Measurements from ENCODE around the gene SLC4A8.
A peak's percentile ranks its signal among the peaks of the same experiment; 100 is the strongest.
"Not testable (repeated sequence)": the region's sequence is repeated elsewhere in the genome, so short reads cannot be mapped to it uniquely, and the experiment has no call there.

Gene SLC4A8

DNA sequence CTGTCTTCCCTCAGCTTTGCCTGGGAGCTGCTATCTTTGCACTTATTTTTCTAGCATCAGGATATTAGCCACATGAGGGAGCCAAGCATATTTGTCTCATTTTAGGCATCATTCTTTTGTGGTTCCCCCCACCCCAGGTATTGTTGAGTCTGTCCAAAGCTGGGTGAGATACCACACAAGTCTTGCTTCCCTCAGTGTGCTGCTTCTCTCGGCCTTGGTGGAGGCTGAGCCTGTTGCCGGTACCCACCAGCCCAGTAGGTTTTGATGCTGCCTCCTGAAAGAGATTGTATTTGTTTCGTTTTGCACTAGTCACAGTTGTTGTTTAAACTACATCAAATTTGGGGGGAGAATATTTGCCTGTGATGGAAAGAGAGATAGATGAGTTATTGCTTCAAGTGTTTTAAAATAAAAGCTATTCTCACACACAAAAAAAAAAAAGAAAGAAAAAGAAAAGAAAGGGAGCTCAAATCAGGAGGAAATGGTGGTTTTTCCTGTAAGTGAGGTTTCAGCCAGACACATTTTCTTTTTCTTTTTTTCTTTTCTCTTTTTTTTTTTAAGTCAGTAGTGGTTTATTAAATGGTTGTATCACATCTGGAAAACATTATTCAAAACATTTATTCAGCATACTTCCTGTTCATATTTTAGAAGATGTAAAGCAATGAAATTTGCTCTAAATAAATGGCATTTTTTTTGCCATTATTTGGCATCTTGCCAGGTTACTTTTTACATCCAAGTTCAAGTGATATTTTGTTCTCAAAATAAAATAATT is 58.5 kb downstream of the SLC4A8 start:
- peak; percentile 33 for DNase-seq

GRCh38 chr12:51484119-51484518 is 59.5 kb downstream of the SLC4A8 start:
- DNase-seq, result no peak

GRCh38 chr12:51488281-51488680 is 63.6 kb downstream of the SLC4A8 start:
- no peak for DNase-seq

DNA sequence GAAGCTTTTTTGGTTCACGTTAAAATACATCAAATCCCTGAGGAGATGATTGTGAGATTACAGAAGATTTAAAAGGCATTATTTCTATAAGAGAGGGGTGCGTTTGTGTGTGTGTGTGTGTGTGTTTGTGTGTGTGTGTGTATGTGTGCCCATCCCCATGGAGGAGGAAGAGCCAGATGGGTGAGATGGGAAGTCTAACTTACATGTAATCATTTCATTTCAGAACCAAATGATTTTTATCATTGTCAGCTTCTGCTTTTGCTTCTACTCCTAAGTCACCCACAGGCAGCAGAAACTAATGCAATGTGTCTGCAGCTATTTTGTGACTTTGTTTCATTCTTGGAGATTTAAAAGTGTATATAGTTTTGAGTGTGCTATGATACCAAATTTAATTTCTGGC is 68.7 kb downstream of the SLC4A8 start:
- no peak for DNase-seq

- DNase-seq, result no peak
Observed at GRCh38 chr12:51496895-51497294, 72.3 kb downstream of the SLC4A8 start.

DNA sequence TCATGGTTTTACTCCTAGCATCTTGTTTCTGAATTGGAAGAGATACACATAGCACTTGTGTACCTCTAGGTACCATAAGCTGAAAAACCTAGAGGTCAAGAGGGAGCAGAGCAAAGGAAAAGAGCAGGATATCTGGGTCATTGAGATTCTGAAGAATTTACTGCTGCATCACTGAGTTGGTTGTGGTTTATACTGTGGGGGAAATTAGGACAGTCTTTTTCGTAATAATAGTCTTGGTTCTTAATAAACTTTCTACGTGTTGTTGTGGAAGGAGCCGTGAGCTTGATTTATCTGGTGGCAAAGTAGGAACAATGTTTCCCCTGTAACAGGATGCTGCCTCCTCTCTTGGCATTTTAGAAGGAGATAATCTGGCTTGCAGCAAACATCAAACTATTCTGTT is 80.2 kb downstream of the SLC4A8 start:
- no peak for DNase-seq

- no peak for DNase-seq
Observed at GRCh38 chr12:51505360-51506105, 80.9 kb downstream of the SLC4A8 start.

DNA sequence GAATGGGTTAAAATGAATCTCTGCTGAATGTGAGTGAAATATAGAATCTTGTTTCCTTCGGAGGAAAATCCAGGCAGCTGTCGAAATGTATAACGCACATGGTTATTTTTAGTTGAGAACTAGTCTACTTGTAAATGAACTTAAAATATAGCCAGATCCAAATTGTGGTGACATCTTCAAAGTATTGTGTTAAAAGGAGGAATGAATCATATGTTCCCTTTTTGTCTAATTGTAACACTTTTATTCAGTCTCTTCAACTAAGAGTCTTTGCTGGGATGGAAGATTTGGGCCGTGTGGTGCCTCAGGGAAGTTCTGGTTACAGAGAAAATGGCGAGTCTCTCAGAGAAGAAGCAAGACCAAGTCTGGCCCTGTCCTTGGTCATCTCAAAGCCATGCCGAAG is 82.5 kb downstream of the SLC4A8 start:
- DNase-seq, result no peak

DNA sequence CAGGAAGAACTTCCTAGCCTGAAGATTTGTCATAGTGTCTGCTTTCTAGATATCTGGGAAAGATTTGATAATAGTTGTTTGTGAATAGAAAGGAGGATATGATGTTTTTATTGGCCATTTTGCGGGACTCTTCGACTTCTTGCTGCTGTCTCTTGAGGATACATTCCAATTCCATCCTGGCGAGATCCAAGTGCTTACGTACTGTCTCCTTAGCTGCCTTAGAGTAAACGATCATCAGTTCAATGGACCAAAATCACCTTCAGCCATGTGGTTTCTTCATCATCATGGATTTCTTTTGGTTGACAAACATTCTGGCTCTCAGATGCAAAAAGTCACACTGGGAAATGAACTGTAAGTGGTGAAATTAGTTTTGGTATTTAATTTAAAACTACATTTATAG is 83.7 kb downstream of the SLC4A8 start:
- DNase-seq, result no peak

GRCh38 chr12:51511546-51512260 is 87.1 kb downstream of the SLC4A8 start:
- no peak for DNase-seq

DNA sequence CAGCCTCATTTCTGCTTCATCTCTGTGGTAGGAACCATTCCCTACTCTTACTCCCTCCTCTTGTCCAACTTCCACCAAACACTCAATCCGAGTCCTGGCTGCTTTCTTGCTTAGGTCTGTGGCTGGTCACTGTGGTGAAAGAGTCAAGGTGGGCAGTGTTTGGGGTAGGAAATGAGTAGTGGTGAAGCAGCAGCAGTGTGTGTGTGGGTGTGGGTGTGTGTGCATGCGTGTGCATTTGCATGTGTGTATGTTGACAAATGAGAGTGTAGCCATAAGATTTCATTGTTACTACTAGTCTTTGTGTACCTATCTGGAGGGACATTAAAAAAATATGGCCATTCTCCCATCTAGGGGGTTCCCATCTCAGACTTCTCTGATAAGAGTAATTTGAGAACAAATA is 87.8 kb downstream of the SLC4A8 start:
- DNase-seq, result no peak

DNA sequence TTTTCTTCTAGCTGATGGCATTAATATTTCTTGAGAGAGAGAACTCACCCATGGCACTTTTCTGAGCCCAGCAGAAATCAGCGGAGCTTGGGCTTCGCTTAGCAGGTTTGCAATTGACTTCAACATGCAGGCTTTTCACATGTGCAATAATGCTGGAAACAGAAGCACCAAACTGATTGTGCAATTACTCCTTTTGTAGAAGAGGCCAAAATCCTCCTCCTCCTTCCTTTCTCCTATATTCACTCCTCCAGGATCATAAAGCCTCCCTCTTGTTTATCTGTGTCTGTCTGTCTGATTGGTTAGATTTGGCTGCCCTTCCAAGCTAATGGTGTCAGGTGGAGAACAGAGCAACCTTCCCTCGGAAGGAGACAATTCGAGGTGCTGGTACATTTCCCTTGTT is 90.4 kb downstream of the SLC4A8 start:
- not testable (repeated sequence) for DNase-seq

- DNase-seq, result no peak
Observed at GRCh38 chr12:51517316-51517715, 92.7 kb downstream of the SLC4A8 start.

GRCh38 chr12:51517800-51518199 is 93.2 kb downstream of the SLC4A8 start:
- no peak for DNase-seq

GRCh38 chr12:51519755-51520154 is 95.1 kb downstream of the SLC4A8 start:
- DNase-seq, result no peak

DNA sequence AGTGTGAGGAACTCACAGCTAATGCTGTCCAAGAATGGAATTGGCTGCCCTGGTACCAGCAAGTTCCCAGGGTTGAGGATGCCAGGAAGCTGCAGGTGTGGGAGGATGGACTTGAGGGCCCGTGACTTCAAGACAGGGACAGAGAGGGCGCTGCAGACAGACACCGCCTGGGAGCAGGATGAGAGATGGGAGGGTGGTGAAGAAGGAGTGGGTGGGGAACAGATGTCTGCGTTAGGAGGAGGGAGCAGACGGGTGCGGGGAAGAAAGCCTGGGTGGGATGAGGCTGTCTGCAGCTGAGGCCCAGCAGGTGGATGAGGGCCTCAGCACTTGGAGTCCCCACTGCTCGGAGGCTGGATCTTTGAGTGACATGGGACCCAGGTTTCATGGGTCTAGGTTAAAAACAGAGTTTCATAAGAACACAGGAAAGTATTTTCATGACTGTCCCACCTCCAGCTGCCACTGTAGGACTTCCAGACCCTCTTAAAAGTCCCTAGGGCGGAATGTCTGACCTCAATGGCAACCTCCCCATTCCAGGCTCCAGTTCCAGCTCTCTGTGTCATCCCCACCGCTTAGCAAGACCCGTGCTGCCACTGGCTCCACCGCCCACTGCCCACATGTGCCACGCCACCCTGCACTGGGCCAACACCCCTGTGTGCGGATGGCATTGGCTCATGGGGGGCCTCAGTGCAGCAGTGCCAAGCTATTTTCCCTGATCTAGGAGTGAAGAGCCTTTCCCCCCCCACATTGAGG is 96.1 kb downstream of the SLC4A8 start:
- no peak for DNase-seq

GRCh38 chr12:51521554-51522276 is 97.1 kb downstream of the SLC4A8 start:
- DNase-seq, result no peak

GRCh38 chr12:51522696-51523095 is 98.1 kb downstream of the SLC4A8 start:
- no peak for DNase-seq

GRCh38 chr12:51524386-51524901 is 99.8 kb downstream of the SLC4A8 start:
- DNase-seq, result no peak

DNA sequence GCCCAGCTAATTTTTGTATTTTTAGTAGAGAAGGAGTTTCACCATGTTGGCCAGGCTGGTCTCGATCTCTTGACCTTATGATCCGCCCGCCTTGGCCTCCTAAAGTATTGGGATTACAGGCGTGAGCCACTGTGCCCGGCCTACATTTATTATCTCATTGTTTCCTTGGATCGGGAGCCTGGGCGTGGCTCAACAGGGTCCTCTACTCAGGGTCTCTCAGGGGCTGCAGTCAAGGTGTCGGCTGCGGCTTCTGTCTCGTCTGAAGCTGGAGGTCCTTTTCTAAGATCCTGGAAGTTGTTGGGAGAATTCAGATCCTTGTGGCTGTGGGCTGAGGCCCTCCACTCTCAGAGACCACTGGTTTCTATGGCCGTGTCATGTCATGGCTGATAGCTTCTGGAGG is 100.9 kb downstream of the SLC4A8 start:
- no peak for DNase-seq

DNA sequence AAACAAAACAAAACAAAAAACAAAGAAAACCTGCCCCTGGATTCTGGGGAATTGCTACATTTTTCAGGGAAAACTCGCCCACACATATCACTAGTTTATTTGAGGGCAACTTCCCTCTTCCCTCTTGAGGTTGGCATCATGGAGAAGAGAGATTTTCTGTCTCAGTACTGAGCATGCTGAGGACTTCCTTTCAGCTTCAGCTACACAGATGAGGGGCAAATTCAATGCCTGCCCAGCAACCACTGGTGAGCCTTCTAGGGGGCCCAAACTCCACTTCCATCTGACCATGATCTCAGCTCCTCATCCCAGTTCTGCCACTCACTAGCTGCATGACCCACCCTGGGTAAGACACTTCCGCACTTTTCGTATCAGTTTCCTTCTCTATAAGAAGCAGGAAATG is 103.3 kb downstream of the SLC4A8 start:
- no peak for DNase-seq

All from activated T-cell treated with anti-CD3 and anti-CD28 coated beads, Interleukin-2, amount 50 U/mL, for 1 hour (primary cell).